Measurements from ENCODE around the gene PPRC1.

PPRC1 gene, protein sequence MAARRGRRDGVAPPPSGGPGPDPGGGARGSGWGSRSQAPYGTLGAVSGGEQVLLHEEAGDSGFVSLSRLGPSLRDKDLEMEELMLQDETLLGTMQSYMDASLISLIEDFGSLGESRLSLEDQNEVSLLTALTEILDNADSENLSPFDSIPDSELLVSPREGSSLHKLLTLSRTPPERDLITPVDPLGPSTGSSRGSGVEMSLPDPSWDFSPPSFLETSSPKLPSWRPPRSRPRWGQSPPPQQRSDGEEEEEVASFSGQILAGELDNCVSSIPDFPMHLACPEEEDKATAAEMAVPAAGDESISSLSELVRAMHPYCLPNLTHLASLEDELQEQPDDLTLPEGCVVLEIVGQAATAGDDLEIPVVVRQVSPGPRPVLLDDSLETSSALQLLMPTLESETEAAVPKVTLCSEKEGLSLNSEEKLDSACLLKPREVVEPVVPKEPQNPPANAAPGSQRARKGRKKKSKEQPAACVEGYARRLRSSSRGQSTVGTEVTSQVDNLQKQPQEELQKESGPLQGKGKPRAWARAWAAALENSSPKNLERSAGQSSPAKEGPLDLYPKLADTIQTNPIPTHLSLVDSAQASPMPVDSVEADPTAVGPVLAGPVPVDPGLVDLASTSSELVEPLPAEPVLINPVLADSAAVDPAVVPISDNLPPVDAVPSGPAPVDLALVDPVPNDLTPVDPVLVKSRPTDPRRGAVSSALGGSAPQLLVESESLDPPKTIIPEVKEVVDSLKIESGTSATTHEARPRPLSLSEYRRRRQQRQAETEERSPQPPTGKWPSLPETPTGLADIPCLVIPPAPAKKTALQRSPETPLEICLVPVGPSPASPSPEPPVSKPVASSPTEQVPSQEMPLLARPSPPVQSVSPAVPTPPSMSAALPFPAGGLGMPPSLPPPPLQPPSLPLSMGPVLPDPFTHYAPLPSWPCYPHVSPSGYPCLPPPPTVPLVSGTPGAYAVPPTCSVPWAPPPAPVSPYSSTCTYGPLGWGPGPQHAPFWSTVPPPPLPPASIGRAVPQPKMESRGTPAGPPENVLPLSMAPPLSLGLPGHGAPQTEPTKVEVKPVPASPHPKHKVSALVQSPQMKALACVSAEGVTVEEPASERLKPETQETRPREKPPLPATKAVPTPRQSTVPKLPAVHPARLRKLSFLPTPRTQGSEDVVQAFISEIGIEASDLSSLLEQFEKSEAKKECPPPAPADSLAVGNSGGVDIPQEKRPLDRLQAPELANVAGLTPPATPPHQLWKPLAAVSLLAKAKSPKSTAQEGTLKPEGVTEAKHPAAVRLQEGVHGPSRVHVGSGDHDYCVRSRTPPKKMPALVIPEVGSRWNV (N-terminal part only)

DNA sequence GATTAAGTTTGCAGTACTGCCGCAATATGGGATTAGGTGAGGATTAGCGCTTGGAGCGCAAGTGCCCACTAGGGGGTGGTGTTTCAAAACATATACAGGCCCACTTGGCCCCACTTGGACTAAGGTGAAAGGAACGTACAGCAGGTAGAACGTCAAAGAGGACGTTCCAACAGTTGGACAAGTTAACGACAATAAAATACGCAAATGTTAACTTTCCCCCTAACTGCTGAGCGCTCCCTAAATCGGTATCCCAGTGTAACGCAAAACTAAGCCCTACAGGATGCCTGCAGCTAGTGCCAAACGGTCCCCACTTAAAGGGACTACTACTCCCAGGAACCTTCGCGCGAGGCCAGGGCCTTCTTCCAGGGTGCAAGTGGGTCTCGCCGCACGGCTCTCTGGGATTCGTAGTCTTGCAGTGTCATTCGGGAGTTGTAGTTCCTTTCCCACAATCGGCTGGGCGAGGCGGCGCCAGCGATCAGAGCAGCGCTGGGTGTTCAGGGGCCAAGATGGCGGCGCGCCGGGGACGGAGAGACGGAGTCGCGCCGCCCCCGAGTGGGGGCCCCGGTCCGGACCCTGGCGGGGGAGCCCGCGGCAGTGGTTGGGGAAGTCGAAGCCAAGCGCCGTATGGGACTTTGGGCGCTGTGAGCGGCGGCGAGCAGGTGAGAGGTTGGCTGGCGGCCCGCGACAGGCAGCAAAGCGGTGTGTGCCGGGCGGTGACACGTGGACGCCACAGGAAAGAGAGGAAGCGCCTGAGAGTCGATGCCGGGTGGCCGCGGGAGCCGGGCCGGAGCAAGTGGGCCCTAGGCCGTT, at the start of gene PPRC1:
Gene PPRC1 (plus strand): TSS at position 478 of the 810 bp plus-strand sequence. CDS start 29 bp downstream, at position 507.
- DNase-seq (ENCODE audit: low read depth) = peak; percentile 91

DNA sequence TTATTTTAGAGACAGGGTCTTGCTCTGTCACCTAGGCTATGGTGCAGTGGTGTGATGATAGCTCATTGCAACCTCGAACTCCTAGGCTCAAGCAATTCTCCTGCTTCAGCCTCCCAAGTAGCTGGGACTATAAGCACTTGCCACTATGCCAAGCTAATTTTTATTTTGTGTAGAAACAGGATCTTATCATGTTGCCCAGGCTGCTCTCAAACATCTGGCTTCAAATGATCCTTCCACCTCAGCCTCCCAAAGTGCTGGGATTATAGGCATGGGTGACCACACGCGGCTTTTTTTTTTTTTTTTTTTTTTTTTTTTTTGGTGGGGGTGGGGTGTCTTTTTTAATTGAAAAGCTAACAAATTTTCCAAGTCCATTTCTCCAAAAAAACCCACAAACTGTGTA, 49.3 kb upstream of the PPRC1 start:
- DNase-seq (ENCODE audit: low read depth) = no peak

- no peak for DNase-seq (ENCODE audit: low read depth)
Measured at GRCh38 chr10:102085336-102085735, 47.5 kb upstream of the PPRC1 start.

DNA sequence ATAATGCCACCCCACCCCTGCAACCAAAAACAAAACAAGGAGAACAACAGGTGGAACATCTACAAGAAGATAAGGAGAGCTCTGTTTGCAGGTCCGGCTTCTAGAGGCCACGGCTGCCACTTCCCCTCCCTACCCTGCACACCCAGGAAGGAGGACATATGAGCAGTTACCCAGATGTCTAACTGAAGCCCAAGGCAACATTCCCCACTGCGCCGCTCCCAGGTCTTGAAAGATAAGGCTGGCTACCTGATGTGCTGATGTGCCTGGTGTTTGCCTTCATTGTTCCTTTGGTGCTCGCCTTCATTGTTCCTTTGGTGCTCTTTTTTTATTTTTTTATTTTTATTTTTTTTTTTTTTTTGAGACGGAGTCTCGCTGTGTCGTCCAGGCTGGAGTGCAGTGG, 46.6 kb upstream of the PPRC1 start:
- no peak for DNase-seq (ENCODE audit: low read depth)

GRCh38 chr10:102090772-102091171, 42.1 kb upstream of the PPRC1 start:
- DNase-seq (ENCODE audit: low read depth) = no peak

- no peak for DNase-seq (ENCODE audit: low read depth)
Measured at GRCh38 chr10:102096449-102096848, 36.4 kb upstream of the PPRC1 start.

DNA sequence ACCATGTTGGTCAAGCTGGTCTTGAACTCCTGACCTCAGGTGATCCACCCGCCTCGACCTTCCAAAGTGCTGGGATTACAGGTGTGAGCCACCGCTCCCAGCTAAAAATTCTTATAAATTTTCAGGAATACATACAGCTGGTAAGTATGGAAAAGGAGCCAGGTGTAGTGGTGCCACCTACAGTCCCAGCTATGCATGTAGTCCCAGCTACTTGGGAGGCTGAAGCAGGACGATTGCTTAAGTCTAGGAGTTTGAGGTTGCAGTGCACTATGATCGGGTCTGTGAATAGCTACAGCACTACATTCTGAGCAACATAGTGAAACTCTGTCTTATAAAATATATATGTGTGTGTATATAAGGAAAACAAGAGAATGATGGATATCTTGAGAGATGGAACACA, 31.7 kb upstream of the PPRC1 start:
- no peak for DNase-seq (ENCODE audit: low read depth)

- DNase-seq (ENCODE audit: low read depth) = no peak
Measured at GRCh38 chr10:102102421-102102820, 30.4 kb upstream of the PPRC1 start.

DNA sequence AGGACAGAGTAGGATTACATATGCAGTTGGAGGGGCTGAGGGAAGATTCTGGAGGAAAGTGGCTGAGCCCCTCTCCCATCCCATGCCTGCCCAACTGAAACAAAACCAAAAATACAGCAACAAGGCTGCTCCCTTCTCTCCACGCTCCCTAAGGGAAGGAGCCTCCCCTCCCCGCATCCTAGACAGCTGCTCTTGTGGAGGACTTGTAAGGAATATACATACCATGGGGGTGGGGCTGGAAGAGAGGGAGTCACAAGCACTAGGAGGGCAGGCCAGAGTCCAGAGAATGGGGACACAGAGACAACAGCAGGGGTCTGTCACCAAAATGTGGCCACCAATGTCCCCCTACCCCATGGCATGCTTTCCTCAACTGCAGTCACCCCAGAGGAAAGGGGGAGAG, 25.8 kb upstream of the PPRC1 start:
- DNase-seq (ENCODE audit: low read depth) = no peak

GRCh38 chr10:102109166-102110116, 23.4 kb upstream of the PPRC1 start:
- no peak for DNase-seq (ENCODE audit: low read depth)

DNA sequence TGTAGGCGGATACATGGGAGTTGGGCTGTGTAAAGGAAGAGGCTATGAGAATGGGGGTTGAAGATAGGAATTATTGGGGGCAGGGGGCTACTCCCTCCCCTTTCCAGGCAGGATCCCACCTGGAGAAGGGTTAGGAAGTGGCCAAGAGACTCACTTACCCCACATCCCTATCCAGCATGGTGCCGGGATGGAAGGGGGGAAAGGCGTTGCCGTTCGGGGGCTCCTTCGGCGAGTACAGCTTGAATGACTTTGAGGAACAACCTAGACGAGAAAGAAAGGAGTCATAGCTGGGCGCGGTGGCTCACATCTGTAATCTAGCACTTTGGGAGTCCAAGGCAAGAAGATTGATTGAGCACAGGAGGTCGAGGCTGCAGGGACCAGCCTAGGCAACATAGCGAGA, 21.6 kb upstream of the PPRC1 start:
- no peak for DNase-seq (ENCODE audit: low read depth)

DNA sequence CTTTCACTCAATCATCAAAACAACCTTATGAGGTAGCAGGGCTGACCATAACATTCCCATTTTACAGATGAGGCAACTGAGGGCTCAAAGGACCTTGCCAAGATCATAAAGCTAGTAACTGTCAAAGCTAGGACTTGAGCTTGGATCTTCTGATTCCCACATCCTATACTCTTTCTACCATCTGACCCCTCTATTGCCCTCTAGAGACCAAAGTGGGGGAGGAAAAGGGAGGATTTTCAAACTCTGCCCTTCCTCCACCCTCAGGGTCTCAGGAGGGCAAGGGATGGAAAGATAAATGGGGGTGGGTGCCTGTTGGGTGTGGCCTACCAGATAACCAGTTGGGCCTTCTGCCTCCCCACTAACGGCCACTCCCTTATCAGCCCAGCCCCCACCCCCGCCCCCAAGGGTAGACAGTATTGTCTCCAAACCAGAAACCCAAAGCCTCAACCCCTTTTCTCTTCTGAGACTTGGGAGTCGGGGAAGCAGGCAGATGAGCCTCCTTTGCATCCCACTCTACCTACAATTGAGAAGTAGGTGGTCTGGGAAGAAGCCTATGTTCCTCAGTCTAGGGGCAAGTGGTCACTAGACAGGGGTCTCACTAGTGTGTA, 20.5 kb upstream of the PPRC1 start:
- no peak for DNase-seq (ENCODE audit: low read depth)

GRCh38 chr10:102113261-102113955, 19.4 kb upstream of the PPRC1 start:
- no peak for DNase-seq (ENCODE audit: low read depth)

DNA sequence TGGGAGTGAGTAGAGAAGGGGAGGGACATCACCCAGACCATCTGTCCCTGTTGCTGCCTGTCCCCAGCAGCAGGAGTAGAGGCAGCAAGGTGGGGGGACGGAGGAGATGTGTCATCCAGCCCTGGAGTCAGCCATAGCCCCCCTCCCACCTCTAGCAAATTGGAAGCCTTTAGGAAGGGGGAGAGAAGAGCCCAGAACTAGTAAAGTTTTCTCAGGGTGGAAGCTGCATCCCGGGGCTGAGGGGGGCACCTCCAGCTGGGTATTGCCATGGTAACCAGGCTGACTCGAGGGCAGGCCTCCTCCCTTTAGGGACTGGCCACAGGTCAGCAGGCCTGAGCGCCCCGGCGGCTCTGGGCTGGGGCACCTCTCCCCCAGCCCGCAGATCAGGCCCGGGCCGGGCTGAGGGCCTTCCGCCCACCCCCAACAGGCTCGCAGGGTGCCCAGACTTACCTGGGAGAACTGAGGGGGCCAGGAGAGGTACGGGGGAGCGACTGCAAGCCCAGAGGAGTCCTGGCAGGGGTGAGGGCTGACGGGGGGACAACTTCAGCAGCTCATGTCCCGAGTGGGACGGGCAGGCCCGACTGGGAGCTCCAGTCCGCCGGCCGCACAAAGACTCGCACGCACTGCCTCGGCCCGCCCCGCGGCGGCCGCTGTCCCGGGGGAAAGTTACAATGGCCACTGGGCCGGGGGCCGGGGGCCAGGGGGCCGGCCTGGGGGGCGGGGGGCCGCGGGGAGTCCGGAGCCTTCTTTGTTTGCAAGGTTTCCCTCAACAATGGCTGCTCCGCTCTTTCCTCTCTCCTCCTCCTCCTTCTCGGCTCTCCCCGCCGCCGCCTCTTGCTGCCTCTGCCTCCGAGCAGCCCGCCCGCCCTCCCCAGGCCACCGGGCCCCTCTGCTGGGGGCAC, 18.6 kb upstream of the PPRC1 start:
- no peak for DNase-seq (ENCODE audit: low read depth)

DNA sequence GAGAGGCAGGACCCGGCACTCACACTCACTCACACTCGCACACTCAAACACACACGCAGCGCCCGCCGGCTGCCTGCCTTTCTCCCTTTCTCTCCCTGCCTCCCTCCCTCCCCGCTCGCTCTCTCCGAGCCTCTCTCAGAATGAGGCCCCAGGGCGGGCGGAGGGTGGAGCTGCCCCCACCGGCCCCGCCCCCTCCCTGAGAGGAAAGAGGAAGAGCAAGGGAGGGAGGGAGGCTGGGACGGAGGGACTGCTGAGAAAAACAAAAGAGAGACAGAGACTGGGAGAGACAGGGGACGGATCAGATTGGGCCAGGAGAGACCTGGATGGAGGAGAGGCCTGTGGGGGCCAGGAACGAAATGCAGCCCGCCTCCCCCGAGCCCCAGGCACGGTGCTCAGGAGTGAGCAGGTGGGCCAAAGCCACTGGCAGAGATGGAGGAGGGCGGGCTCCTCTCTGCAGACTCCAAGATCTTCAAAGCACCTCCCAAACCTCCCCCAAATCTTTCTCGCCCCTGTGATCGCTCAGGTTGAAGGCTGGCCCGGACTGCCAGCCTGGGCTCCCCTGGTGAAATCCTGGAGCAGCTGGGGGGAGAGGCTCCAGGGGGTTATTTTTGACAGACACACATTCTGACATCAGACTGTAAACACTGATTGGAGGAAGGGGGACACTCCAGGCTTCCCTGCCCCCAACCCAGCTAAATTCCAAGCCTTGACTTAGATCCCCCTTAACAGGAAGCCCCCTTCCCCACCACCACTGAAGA, 17.8 kb upstream of the PPRC1 start:
- peak; percentile 73 for DNase-seq (ENCODE audit: low read depth)

- DNase-seq (ENCODE audit: low read depth) = no peak
Measured at GRCh38 chr10:102115775-102116174, 17.1 kb upstream of the PPRC1 start.

- no peak for DNase-seq (ENCODE audit: low read depth)
Measured at GRCh38 chr10:102116656-102117055, 16.2 kb upstream of the PPRC1 start.

Data from stimulated activated CD8-positive, alpha-beta memory T cell treated with anti-CD3 and anti-CD28 coated beads, Interleukin-12 subunit alpha, Interleukin-12 subunit beta, amount 100 ng/mL, for 1 hour (primary cell).